ENCODE data around the gene SDK1.
"Not testable (repeated sequence)": the region's sequence is repeated elsewhere in the genome, so short reads cannot be mapped to it uniquely, and the experiment has no call there.

The SDK1 gene

DNA sequence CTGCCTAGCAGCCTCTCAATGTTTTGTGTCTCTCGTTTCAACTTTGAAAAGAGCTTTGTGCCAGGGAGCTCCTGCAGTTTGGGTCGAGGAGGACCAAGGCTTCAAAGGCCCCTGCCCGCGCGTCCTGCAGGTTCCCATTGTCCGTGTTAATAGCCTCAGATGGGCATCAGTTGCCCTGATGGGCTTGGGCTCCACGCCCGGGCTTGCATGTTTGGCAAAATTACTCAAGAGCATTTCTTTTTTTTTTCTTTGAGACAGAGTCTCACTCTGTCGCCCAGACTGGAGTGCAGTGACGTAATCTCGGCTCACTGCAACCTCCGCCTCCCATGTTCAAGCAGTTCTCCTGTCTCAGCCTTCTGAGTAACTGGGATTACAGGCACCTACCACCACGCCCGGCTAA lies 636.6 kb downstream of the SDK1 start:
- DNase-seq, result no peak

DNA sequence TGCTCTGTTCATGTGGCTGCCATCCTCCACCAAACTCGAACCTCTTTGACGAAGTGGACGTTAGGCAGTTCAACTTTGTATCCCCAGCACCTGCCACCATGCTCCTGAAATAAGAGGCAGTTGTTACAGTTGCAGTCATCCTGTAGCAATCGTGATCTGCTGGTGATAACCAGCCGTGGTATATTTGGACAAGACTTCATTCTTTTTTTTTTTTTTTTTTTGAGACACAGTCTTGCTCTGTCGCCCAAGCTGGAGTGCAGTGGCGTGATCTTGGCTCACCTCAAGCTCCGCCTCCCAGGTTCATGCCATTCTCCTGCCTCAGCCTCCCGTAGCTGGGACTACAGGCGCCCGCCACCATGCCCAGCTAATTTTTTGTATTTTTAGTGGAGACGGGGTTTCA lies 640.7 kb downstream of the SDK1 start:
- DNase-seq, result not testable (repeated sequence)

GRCh38 chr7:3942276-3942675 lies 641.2 kb downstream of the SDK1 start:
- DNase-seq, result no peak

- no peak for DNase-seq
Measured at GRCh38 chr7:3942816-3943745, 642.0 kb downstream of the SDK1 start.

GRCh38 chr7:3943779-3944520 lies 642.9 kb downstream of the SDK1 start:
- no peak for DNase-seq

GRCh38 chr7:3949242-3949640 lies 648.2 kb downstream of the SDK1 start:
- DNase-seq, result no peak

- DNase-seq, result no peak
Measured at GRCh38 chr7:3950249-3950648, 649.2 kb downstream of the SDK1 start.

GRCh38 chr7:3951316-3952055 lies 650.4 kb downstream of the SDK1 start:
- no peak for DNase-seq

- no peak for DNase-seq
Measured at GRCh38 chr7:3953133-3953532, 652.1 kb downstream of the SDK1 start.

GRCh38 chr7:3953946-3954345 lies 652.9 kb downstream of the SDK1 start:
- no peak for DNase-seq

DNA sequence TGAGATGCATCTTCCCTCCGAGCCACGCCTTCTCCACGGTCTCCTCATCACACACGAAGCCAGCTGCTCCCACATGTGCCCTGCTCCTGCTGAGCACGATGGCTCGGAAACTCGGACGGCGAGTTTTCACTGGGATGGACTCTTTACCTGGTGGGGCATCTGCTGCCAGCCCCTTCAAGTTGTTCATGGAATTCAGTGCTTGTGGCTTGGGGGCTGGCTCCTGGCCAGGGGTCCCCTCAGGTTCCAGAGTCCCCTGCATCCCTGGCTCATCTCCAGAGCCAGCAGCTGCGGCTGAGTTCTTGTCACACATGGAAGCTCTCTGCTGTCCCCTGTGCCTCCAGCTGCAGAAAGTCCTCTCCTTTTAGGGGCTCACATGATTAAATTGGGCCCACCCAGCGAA lies 654.0 kb downstream of the SDK1 start:
- DNase-seq, result no peak

GRCh38 chr7:3955751-3956696 lies 655.0 kb downstream of the SDK1 start:
- DNase-seq, result no peak

GRCh38 chr7:3956949-3957348 lies 655.9 kb downstream of the SDK1 start:
- DNase-seq, result no peak

DNA sequence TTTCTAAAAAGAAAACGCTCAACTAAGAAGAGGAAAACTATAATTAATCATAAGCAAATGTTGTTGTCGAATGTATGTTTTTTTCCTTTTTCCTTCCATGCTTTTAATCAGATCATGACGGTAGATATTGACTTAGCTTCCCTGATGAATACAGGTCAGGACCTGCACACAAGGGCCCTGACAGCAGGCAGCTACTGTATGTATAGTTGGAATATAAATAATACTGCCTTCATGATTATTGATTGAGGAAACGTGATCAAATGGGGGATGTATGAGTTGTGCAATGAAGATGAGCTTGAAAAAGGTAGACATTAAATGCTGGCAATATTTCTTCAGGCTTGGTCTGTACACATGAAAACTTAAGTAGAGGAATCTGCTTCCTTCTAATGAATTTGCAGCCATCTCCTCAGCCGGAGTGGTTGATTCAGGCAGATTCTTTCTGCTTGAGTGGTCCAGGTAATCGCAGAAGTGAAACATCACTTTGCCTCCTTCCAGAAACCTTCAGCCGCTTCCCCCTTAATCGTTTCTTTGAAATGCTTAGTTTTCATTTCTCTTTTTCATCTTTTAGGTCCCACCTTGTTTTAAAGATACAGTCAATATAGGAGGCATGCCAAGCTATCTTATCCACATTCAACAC lies 656.5 kb downstream of the SDK1 start:
- no peak for DNase-seq

- no peak for DNase-seq
Measured at GRCh38 chr7:3958109-3958483, 657.0 kb downstream of the SDK1 start.

GRCh38 chr7:3959364-3959763 lies 658.3 kb downstream of the SDK1 start:
- DNase-seq, result no peak

GRCh38 chr7:3960050-3960763 lies 659.2 kb downstream of the SDK1 start:
- no peak for DNase-seq

DNA sequence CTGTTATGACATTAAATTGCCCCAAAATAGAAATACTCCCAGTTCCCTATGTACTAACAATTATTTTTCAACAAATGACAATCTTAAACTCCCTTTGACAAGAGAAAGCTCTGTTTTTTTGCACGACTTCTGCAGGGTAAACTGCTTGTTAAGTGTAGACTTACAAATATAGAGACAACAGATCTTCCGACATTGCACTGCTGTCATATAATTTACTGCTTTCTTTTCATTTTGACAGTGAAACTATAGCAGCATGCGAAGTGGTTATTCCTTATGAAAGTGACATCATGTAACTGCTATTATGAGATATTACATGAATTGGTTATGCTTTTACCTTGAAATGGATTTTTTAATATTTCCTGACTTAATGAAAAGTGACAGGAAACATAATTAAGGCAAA lies 659.9 kb downstream of the SDK1 start:
- no peak for DNase-seq

DNA sequence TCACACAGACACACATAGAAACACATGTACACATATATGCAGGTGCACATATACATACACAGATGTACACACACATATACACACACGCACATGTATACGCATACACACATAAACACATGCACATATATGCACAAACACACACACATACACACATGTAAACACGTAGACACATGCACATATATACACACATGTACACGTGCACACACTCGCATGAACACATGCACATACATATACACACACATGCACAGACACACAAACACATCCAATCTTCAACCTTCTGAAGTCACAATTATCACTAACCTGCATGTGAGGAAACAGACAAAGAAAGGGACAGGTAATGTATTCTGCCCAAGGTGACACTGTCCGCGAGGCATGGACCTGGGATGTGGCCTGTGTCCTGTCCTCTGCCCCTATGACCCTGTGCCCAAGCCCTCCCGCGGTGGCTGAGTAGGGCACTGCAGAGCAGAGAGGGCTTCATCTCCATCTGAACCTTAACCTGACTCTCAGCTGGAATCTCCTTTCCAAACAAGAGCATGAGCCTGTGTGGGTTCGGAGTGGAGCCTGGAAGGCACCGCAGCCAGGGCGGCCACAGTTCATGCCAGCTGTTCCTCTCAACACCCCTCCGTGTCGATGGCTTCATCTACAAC lies 660.9 kb downstream of the SDK1 start:
- DNase-seq, result no peak

GRCh38 chr7:3963768-3964167 lies 662.7 kb downstream of the SDK1 start:
- not testable (repeated sequence) for DNase-seq

Data from hippocampal formation (tissue), 2 donors.